Astrocyte of the spinal cord (primary cell): ENCODE results near the gene RASA1.

Experiments used
- DNase-seq: peaks from one replicate; pipeline ENCODE4 v3.0.0; 2011; ENCODE audit warnings: low read depth, low spot score
- H3K4me3 ChIP-seq: 2 replicates; pipeline ENCODE4 v1.5.1; 2011; ENCODE audit warnings: low read depth, mild to moderate bottlenecking, low read length, moderate library complexity
- in situ Hi-C: cut with HindIII; loops from 2 replicates; pipeline ENCODE4 v1.10.0; 2017; ENCODE audit warnings: low sequenced_read_pairs
- TF ChIP-seq, protein P1 (sequence below): IDR thresholded peaks from 2 replicates; pipeline ENCODE4 v1.5.1; 2012; ENCODE audit warnings: low read depth, mild to moderate bottlenecking, low read length, inconsistent platforms

The RASA1 gene

GRCh38 chr5:87393331-87393730 lies 125.6 kb downstream of the RASA1 start:
- H3K4me3 ChIP-seq = no peak overlapping the region
- TF ChIP-seq, protein P1, sequence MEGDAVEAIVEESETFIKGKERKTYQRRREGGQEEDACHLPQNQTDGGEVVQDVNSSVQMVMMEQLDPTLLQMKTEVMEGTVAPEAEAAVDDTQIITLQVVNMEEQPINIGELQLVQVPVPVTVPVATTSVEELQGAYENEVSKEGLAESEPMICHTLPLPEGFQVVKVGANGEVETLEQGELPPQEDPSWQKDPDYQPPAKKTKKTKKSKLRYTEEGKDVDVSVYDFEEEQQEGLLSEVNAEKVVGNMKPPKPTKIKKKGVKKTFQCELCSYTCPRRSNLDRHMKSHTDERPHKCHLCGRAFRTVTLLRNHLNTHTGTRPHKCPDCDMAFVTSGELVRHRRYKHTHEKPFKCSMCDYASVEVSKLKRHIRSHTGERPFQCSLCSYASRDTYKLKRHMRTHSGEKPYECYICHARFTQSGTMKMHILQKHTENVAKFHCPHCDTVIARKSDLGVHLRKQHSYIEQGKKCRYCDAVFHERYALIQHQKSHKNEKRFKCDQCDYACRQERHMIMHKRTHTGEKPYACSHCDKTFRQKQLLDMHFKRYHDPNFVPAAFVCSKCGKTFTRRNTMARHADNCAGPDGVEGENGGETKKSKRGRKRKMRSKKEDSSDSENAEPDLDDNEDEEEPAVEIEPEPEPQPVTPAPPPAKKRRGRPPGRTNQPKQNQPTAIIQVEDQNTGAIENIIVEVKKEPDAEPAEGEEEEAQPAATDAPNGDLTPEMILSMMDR = no peak
- in situ Hi-C loops = no loop called here
- DNase-seq = peak; percentile 83

- TF ChIP-seq, protein P1 = no peak
- H3K4me3 ChIP-seq = no peak overlapping the region
- peak; percentile 54 for DNase-seq
- in situ Hi-C loops = no loop called here
These were observed 126.9 kb downstream of the RASA1 start for GRCh38 chr5:87394411-87395165.

GRCh38 chr5:87398981-87399614 lies 131.4 kb downstream of the RASA1 start:
- in situ Hi-C loops = no loop called here
- peak; percentile 19 for DNase-seq
- TF ChIP-seq, protein P1 = no peak

DNA sequence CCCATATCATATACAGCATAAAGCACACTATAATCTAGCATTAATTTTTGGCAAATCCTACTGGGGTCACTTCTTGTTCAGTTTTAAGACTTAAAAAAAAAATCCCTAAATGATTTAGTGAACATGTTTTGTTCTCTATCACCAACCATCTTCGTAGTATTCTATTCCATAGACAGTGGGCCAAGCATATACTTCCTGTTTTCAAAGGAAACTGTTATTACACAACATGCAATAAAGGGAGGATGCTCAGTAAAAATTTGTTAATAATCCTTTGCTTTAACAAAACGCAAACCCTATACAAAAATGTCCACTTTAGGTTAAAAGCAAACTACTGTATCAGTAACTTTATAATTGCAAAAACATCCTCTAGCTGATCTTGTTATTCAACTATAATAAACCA lies 132.0 kb downstream of the RASA1 start:
- no peak for DNase-seq
- TF ChIP-seq, protein P1 = no peak
- in situ Hi-C loops = no loop called here
- no peak overlapping the region for H3K4me3 ChIP-seq

More at GRCh38 chr5:87398981-87399614, 131.4 kb downstream of the RASA1 start:
- no peak overlapping the region for H3K4me3 ChIP-seq

- no peak overlapping the region for H3K4me3 ChIP-seq
- in situ Hi-C loops = no loop called here
- TF ChIP-seq, protein P1 = peak; percentile 51
- DNase-seq = peak; percentile 53
These were observed 132.7 kb downstream of the RASA1 start for GRCh38 chr5:87400305-87400899.

GRCh38 chr5:87401626-87402025 lies 133.9 kb downstream of the RASA1 start:
- no peak overlapping the region for H3K4me3 ChIP-seq
- in situ Hi-C loops = no loop called here
- no peak for DNase-seq
- TF ChIP-seq, protein P1 = no peak
